Prostate gland (tissue), 1 donor: ENCODE data around the gene KANSL1.

ENCODE experiments used
- POLR2A ChIP-seq: fragments of 450-650 bp; IDR thresholded peaks from one replicate; pipeline ENCODE4 v1.6.1; 2016; ENCODE audit warnings: antibody characterized with exemption, mild to moderate bottlenecking
- POLR2AphosphoS5 ChIP-seq: sonication (generic); formaldehyde crosslinking; IDR thresholded peaks from one replicate; pipeline ENCODE4 v1.6.1; 2017; ENCODE audit warnings: antibody characterized with exemption

- TF ChIP-seq POLR2A = no peak
- no peak for TF ChIP-seq POLR2AphosphoS5
Measured at GRCh38 chr17:46059486-46059885, 133.7 kb downstream of the KANSL1 start.
